Thyroid gland (tissue), 4 donors: Measurements from ENCODE around the gene PRRT3. TPM values are rescaled to one million over a fixed set of nuclear protein-coding genes. Genes with fewer than 3 reads are reported as not detected.

Source experiments
- DNase-seq, 2 donors: peaks; one replicate each; pipeline ENCODE4 v3.0.0-alpha.2; 2019
- H3K27ac ChIP-seq, 3 donors: fragments of 200-600 bp; sonication (generic); 1 replicate in 2 of 3; 2 replicates in 1 of 3; pipeline ENCODE4 v1.5.1; 2016 to 2019; ENCODE audit warnings: mild to moderate bottlenecking in 1 of 3, moderate library complexity in 1 of 3
- H3K27me3 ChIP-seq: fragments of 200-600 bp; sonication (generic); one replicate; pipeline ENCODE4 v1.5.1; 2019
- H3K36me3 ChIP-seq, 2 donors: fragments of 200-600 bp; sonication (generic); one replicate each; pipeline ENCODE4 v1.5.1; 2016 to 2019
- H3K4me1 ChIP-seq, 2 donors: fragments of 200-600 bp; sonication (generic); one replicate each; pipeline ENCODE4 v1.5.1; 2017 to 2019
- H3K4me3 ChIP-seq, 3 donors: fragments of 200-600 bp; sonication (generic); replicated peaks in 1 of 3; 1 replicate in 2 of 3; 2 replicates in 1 of 3; pipeline ENCODE4 v1.5.1; 2016; ENCODE audit warnings: mild to moderate bottlenecking in 1 of 3
- H3K9me3 ChIP-seq: fragments of 200-600 bp; sonication (generic); one replicate; pipeline ENCODE4 v1.5.1; 2017
- POLR2A ChIP-seq, 2 donors: fragments of 450-650 bp; IDR thresholded peaks; one replicate each; pipeline ENCODE4 v1.6.1; 2017; ENCODE audit warnings: antibody characterized with exemption in 2 of 2, mild to moderate bottlenecking in 2 of 2, moderate library complexity in 1 of 2
- WGBS, 2 donors: methylation state at CpG; one replicate each; pipeline ENCODE4 v1.1.5; 2017; 5-methylcytosine and 5-hydroxymethylcytosine counted together
- intact Hi-C: fragments of 100-400 bp; cut with DNase I; formaldehyde crosslinking; loops from one replicate; pipeline ENCODE4 v1.15.1; 2023
- total RNA-seq, 4 donors: library from RNA; depleted of rRNA; stranded (reverse); fragments of >200 nt; gene quantifications; one replicate each; pipeline ENCODE4 v1.2.3, GENCODE V29; 2016
- TF ChIP-seq, protein P1 (sequence below), 6 experiments: fragments of 200-600 bp in 3 of 6; fragments of 450-650 bp in 3 of 6; sonication (generic) in 3 of 6; IDR thresholded peaks; one replicate each; pipeline ENCODE4 v1.5.1; 2016 to 2019; ENCODE audit warnings: antibody characterized with exemption in 6 of 6, mild to moderate bottlenecking in 2 of 6, inconsistent platforms in 1 of 6, moderate library complexity in 1 of 6

The PRRT3 gene
- total RNA-seq, 4 donors from 2014 or later, result 2.8 to 8.5 (median 6.6) TPM

- peaks cover 19 to 39% of the 10 kb centered on the region in 2 donors for H3K4me1 ChIP-seq
- H3K27me3 ChIP-seq, result no peaks in the 10 kb centered on the region
- no peaks in the 10 kb centered on the region for H3K9me3 ChIP-seq
- no peaks in the 10 kb centered on the region for H3K36me3 ChIP-seq
- peak overlapping the region in 1 of 3 donors; percentile 54 for H3K27ac ChIP-seq
- H3K4me3 ChIP-seq, result no peak overlapping the region
- TF ChIP-seq POLR2A (IDR thresholded peaks at IDR 0.05), result no peak
- TF ChIP-seq, protein P1, sequence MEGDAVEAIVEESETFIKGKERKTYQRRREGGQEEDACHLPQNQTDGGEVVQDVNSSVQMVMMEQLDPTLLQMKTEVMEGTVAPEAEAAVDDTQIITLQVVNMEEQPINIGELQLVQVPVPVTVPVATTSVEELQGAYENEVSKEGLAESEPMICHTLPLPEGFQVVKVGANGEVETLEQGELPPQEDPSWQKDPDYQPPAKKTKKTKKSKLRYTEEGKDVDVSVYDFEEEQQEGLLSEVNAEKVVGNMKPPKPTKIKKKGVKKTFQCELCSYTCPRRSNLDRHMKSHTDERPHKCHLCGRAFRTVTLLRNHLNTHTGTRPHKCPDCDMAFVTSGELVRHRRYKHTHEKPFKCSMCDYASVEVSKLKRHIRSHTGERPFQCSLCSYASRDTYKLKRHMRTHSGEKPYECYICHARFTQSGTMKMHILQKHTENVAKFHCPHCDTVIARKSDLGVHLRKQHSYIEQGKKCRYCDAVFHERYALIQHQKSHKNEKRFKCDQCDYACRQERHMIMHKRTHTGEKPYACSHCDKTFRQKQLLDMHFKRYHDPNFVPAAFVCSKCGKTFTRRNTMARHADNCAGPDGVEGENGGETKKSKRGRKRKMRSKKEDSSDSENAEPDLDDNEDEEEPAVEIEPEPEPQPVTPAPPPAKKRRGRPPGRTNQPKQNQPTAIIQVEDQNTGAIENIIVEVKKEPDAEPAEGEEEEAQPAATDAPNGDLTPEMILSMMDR (IDR thresholded peaks at IDR 0.05), result no peak
- WGBS, 2 donors, result 43 to 50% methylated on average over 12 of the region's 12 CpGs
- DNase-seq, result peak in 1 of 2 donors; percentile 20
- intact Hi-C loops, result no loop called here
Observed at GRCh38 chr3:9955067-9955502, 2.9 kb upstream of the PRRT3 start.

GRCh38 chr3:9951598-9951961, 628 bp downstream of the PRRT3 start:
- no peaks in the 10 kb centered on the region for H3K27me3 ChIP-seq
- DNase-seq, result no peak
- no peaks in the 10 kb centered on the region for H3K36me3 ChIP-seq
- intact Hi-C loops, result no loop called here
- H3K27ac ChIP-seq, result no peak overlapping the region
- peak overlapping the region in 1 of 3 donors; percentile 51 for H3K4me3 ChIP-seq
- WGBS, 2 donors, result 27 to 31% methylated on average over 9 to 10 of the region's 10 CpGs
- peaks cover 25 to 46% of the 10 kb centered on the region in 2 donors for H3K4me1 ChIP-seq
- H3K9me3 ChIP-seq, result no peaks in the 10 kb centered on the region
- TF ChIP-seq, protein P1 (IDR thresholded peaks at IDR 0.05), result no peak
- TF ChIP-seq POLR2A (IDR thresholded peaks at IDR 0.05), result no peak

GRCh38 chr3:9951126-9951525, 1.1 kb downstream of the PRRT3 start:
- Histone ChIP-seq H3K36me3 (no peaks in the 10 kb centered on the region), H3K27me3 (no peaks in the 10 kb centered on the region), H3K9me3 (no peaks in the 10 kb centered on the region), H3K4me1 (peaks cover 24 to 42% of the 10 kb centered on the region in 2 donors), H3K27ac (no peak overlapping the region), H3K4me3 (no peak overlapping the region)
- 41 to 57% methylated on average over 7 of the region's 7 CpGs for WGBS, 2 donors
- intact Hi-C loops, result no loop called here
- TF ChIP-seq POLR2A (IDR thresholded peaks at IDR 0.05), result no peak
- TF ChIP-seq, protein P1 (IDR thresholded peaks at IDR 0.05), result no peak
- no peak for DNase-seq

- Histone ChIP-seq H3K27ac (no peak overlapping the region), H3K4me3 (no peak overlapping the region), H3K36me3 (no peaks in the 10 kb centered on the region), H3K27me3 (no peaks in the 10 kb centered on the region), H3K9me3 (no peaks in the 10 kb centered on the region), H3K4me1 (peaks cover 17 to 31% of the 10 kb centered on the region in 2 donors)
- no peak for TF ChIP-seq POLR2A (IDR thresholded peaks at IDR 0.05)
- TF ChIP-seq, protein P1 (IDR thresholded peaks at IDR 0.05), result no peak
- intact Hi-C loops, result loop anchor here (10.0 kb wide), 1 partner anchor 75 kb away; the partner anchor contains the start of gene FANCD2
- no peak for DNase-seq
- 82 to 83% methylated on average over 9 of the region's 9 CpGs for whole genome bisulfite sequencing, 2 donors
Observed at GRCh38 chr3:9949626-9950025, 2.6 kb downstream of the PRRT3 start.

- no peaks in the 10 kb centered on the region for H3K36me3 ChIP-seq
- intact Hi-C loops, result loop anchor here (10.0 kb wide), 1 partner anchor 76 kb away; the partner anchor contains the start of gene FANCD2
Observed at GRCh38 chr3:9949115-9949514, 3.1 kb downstream of the PRRT3 start.

More at GRCh38 chr3:9949115-9949514, 3.1 kb downstream of the PRRT3 start:
- no peaks in the 10 kb centered on the region for H3K27me3 ChIP-seq
- TF ChIP-seq, protein P1 (IDR thresholded peaks at IDR 0.05), result no peak
- TF ChIP-seq POLR2A (IDR thresholded peaks at IDR 0.05), result no peak
- no peak for DNase-seq
- WGBS, 2 donors, result 96 to 97% methylated on average over 5 to 7 of the region's 7 CpGs
- no peaks in the 10 kb centered on the region for H3K9me3 ChIP-seq
- no peak overlapping the region for H3K27ac ChIP-seq
- H3K4me1 ChIP-seq, result peaks cover 17 to 26% of the 10 kb centered on the region in 2 donors
- no peak overlapping the region for H3K4me3 ChIP-seq
